B cell (primary cell): Measurements from ENCODE around the gene TCF3. TPM values are rescaled to one million over a fixed set of nuclear protein-coding genes. Genes with fewer than 3 reads are reported as not detected.
A peak's percentile ranks its signal among the peaks of the same experiment; 100 is the strongest.

ENCODE experiments used
- ATAC-seq: fragments of 200-7000 bp; cut with Tn5 transposase; one replicate; pipeline ENCODE4 v1.10.0; 2021; ENCODE audit warnings: low read depth, mild to moderate bottlenecking, moderate number of reproducible peaks, moderate library complexity
- CTCF ChIA-PET: fragments of 350-600 bp; sonication (Branson Sonifier 250); formaldehyde crosslinking; loops from one replicate; lab custom pipeline; 2021; ENCODE audit warnings: antibody characterized with exemption, inconsistent platforms; lab: Charles Lee
- POLR2A ChIA-PET: fragments of 350-600 bp; sonication (Branson Sonifier 250); formaldehyde crosslinking; loops from one replicate; lab custom pipeline; 2021; ENCODE audit warnings: antibody characterized with exemption; lab: Charles Lee
- DNase-seq: peaks from one replicate; pipeline ENCODE4 v3.0.0; 2013
- H2AFZ ChIP-seq: 2 replicates; pipeline ENCODE4 v1.6.1; 2012; ENCODE audit warnings: mild to moderate bottlenecking, low read depth, low read length; ENCODE audit not compliant: insufficient read depth, poor library complexity, severe bottlenecking
- H3K27ac ChIP-seq, 2 donors: 1 replicate in 1 of 2; 2 replicates in 1 of 2; pipeline ENCODE4 v1.5.1; 2012 to 2013; ENCODE audit warnings: low read length in 2 of 2, mild to moderate bottlenecking in 2 of 2, moderate library complexity in 1 of 2
- H3K27me3 ChIP-seq, 4 experiments: fragments of 200-600 bp in 1 of 4; sonication (generic) in 1 of 4; replicated peaks in 1 of 4; 1 replicate in 2 of 4; 2 replicates in 2 of 4; pipeline versions ENCODE4 v1.6.1 to v1.7.0; 2013 to 2016; ENCODE audit warnings: low read length in 3 of 4, mild to moderate bottlenecking in 2 of 4, mixed read lengths in 1 of 4, moderate library complexity in 1 of 4; ENCODE audit not compliant: insufficient read depth in 4 of 4, control insufficient read depth in 3 of 4; ENCODE audit errors: control extremely low read depth in 1 of 4
- H3K36me3 ChIP-seq, 2 experiments: replicated peaks in 1 of 2; 1 replicate in 1 of 2; 2 replicates in 1 of 2; pipeline versions ENCODE4 v1.6.1 to v1.7.1; 2013; ENCODE audit warnings: low read length in 1 of 2; ENCODE audit not compliant: insufficient read depth in 2 of 2, control insufficient read depth in 1 of 2; ENCODE audit errors: control extremely low read depth in 1 of 2, extremely low read depth in 1 of 2
- H3K4me1 ChIP-seq, 2 donors: fragments of 200-600 bp in 1 of 2; sonication (generic) in 1 of 2; 1 replicate in 1 of 2; 2 replicates in 1 of 2; pipeline versions ENCODE4 v1.5.1 to v1.6.1; 2013 to 2017; ENCODE audit warnings: low read length in 2 of 2; ENCODE audit not compliant: control insufficient read depth in 2 of 2, insufficient read depth in 2 of 2
- H3K4me2 ChIP-seq: replicated peaks from 2 replicates; pipeline ENCODE3; 2012; ENCODE audit warnings: mild to moderate bottlenecking, low read depth, low read length; ENCODE audit not compliant: poor library complexity, severe bottlenecking
- H3K4me3 ChIP-seq, 5 experiments: fragments of 200-600 bp in 1 of 5; sonication (generic) in 1 of 5; 1 replicate in 3 of 5; 2 replicates in 2 of 5; pipeline versions ENCODE4 v1.5.1 to v1.7.0; 2011 to 2016; ENCODE audit warnings: low read length in 4 of 5, mild to moderate bottlenecking in 4 of 5, low read depth in 2 of 5, control low read depth in 1 of 5, moderate library complexity in 1 of 5; ENCODE audit not compliant: insufficient read depth in 1 of 5; ENCODE audit errors: control extremely low read depth in 1 of 5, extremely low read depth in 1 of 5
- H3K79me2 ChIP-seq: fragments of 200-600 bp; sonication (generic); one replicate; pipeline ENCODE4 v1.6.0; 2016; ENCODE audit warnings: low read length; ENCODE audit not compliant: control insufficient read depth, insufficient read depth
- H3K9ac ChIP-seq: fragments of 200-600 bp; sonication (generic); 2 replicates; pipeline ENCODE4 v1.6.1; 2017; ENCODE audit warnings: mild to moderate bottlenecking, low read length, moderate library complexity
- H3K9me3 ChIP-seq, 3 donors: one replicate each; pipeline versions ENCODE4 v1.6.1 to v1.7.1; 2013; ENCODE audit warnings: low read length in 2 of 3; ENCODE audit not compliant: control insufficient read depth in 2 of 3, insufficient read depth in 1 of 3; ENCODE audit errors: control extremely low read depth in 1 of 3
- H4K20me1 ChIP-seq: 2 replicates; pipeline ENCODE4 v1.6.0; 2012; ENCODE audit warnings: mild to moderate bottlenecking, low read length; ENCODE audit not compliant: insufficient read depth, control insufficient read depth, poor library complexity, severe bottlenecking
- H3K27ac Mint-ChIP-seq: one replicate; pipeline ENCODE4 v1.8.0; 2021; ENCODE audit warnings: mixed read lengths
- H3K27me3 Mint-ChIP-seq: one replicate; pipeline ENCODE4 v1.8.0; 2021; ENCODE audit warnings: mixed read lengths
- H3K4me1 Mint-ChIP-seq: one replicate; pipeline ENCODE4 v1.8.0; 2021; ENCODE audit warnings: mixed read lengths
- H3K4me3 Mint-ChIP-seq: one replicate; pipeline ENCODE4 v1.8.0; 2021; ENCODE audit warnings: mixed read lengths
- H3K9me3 Mint-ChIP-seq: one replicate; pipeline ENCODE4 v1.8.0; 2022; ENCODE audit warnings: mixed read lengths; ENCODE audit not compliant: insufficient read depth
- CTCF ChIP-seq: fragments of 200-600 bp; IDR thresholded peaks from one replicate; pipeline ENCODE4 v1.8.0; 2022; ENCODE audit warnings: antibody characterized with exemption, mild to moderate bottlenecking
- EZH2 ChIP-seq: IDR thresholded peaks from 2 replicates; pipeline ENCODE4 v1.6.1; 2012; ENCODE audit warnings: borderline replicate concordance, low read depth, mild to moderate bottlenecking, moderate library complexity, low read length; ENCODE audit not compliant: insufficient read depth, poor library complexity, severe bottlenecking
- WGBS: methylation state at CpG from one replicate; pipeline ENCODE4 v1.1.5; 2013; ENCODE audit warnings: missing lambda C conversion rate; ENCODE audit not compliant: insufficient coverage; 5-methylcytosine and 5-hydroxymethylcytosine counted together
- intact Hi-C: fragments of 100-400 bp; cut with micrococcal nuclease; formaldehyde crosslinking; loops from one replicate; pipeline ENCODE4 v1.10.0; 2022
- polyA plus RNA-seq: library from polyadenylated mRNA; depleted of rRNA; stranded (reverse); fragments of >200 nt; gene quantifications from 2 replicates; pipeline ENCODE4 v1.2.3, GENCODE V29; 2012
- total RNA-seq, 2 donors: library from RNA; stranded (reverse); fragments of 120-200 nt in 1 of 2; gene quantifications; 1 replicate in 1 of 2; 2 replicates in 1 of 2; pipeline versions ENCODE4 v1.2.3 to v1.2.4, GENCODE V29; 2013 to 2022

Gene TCF3
- total and polyA plus RNA-seq, 2 donors (not counting 1 experiment from before 2014, with no cell fraction given): 278 to 588 TPM

GRCh38 chr19:1700733-1701663 is 48.6 kb upstream of the TCF3 start:
- H2AFZ ChIP-seq: peak overlapping the region; percentile 19
- intact Hi-C loops: no loop called here
- no peaks in the 10 kb centered on the region for H3K36me3 ChIP-seq
- POLR2A ChIA-PET: interaction anchor here (0.7 kb wide), 1 partner anchor 32 kb away, joined by 6 read pairs; no protein-coding TSS in a partner anchor
- Mint-ChIP-seq H3K27me3 (peaks cover 27% of the 10 kb centered on the region), H3K9me3 (peaks cover 2% of the 10 kb centered on the region), H3K4me1 (peaks cover 3% of the 10 kb centered on the region), H3K27ac (no peak overlapping the region), H3K4me3 (no peak overlapping the region)
- H3K9ac ChIP-seq: no peak overlapping the region
- CTCF ChIA-PET: no interaction called here
- peaks cover 0 to 41% (median 11%) of the 10 kb centered on the region in 4 experiments for H3K27me3 ChIP-seq
- H3K9me3 ChIP-seq: peaks cover 0 to 24% (median 0%) of the 10 kb centered on the region in 3 donors
- H3K4me1 ChIP-seq: peaks cover 5 to 13% of the 10 kb centered on the region in 2 donors
- TF ChIP-seq EZH2: no peak
- no peak for TF ChIP-seq CTCF
- WGBS: 26% methylated on average over 20 of the region's 26 CpGs
- DNase-seq (no peak), ATAC-seq (no peak)
- peak overlapping the region; percentile 21 for H3K4me2 ChIP-seq
- H3K4me3 ChIP-seq: no peak overlapping the region
- H3K27ac ChIP-seq: no peak overlapping the region
- no peaks in the 10 kb centered on the region for H3K79me2 ChIP-seq
- no peaks in the 10 kb centered on the region for H4K20me1 ChIP-seq
